H7 (cell line): ENCODE measurements around the gene FAM151A. TPM values are rescaled to one million over a fixed set of nuclear protein-coding genes. Genes with fewer than 3 reads are reported as not detected.

Source experiments
- DNase-seq: peaks from one replicate; pipeline ENCODE4 v3.0.0; 2012
- H3K27me3 ChIP-seq: 2 replicates; pipeline ENCODE4 v1.6.0; 2011; ENCODE audit warnings: mild to moderate bottlenecking, low read length; ENCODE audit not compliant: control insufficient read depth, insufficient read depth
- H3K36me3 ChIP-seq: replicated peaks from 2 replicates; pipeline ENCODE4 v1.5.1; 2011; ENCODE audit warnings: low read length; ENCODE audit not compliant: control insufficient read depth, insufficient read depth
- H3K4me3 ChIP-seq: 2 replicates; pipeline ENCODE4 v1.5.1; 2011; ENCODE audit warnings: low read depth, mild to moderate bottlenecking, control low read depth, low read length, moderate library complexity; ENCODE audit not compliant: insufficient read depth
- total RNA-seq: library from RNA; depleted of rRNA; stranded (reverse); fragments of >200 nt; shearing (Covaris generic); gene quantifications from 2 replicates; pipeline ENCODE4 v1.2.3, GENCODE V29; 2014; rRNA removed

FAM151A gene
- total RNA-seq, 1 experiment from 2014 or later, result not detected

GRCh38 chr1:54566438-54567141 is 56.7 kb downstream of the FAM151A start:
- no peaks in the 10 kb centered on the region for H3K36me3 ChIP-seq
- H3K4me3 ChIP-seq, result no peak overlapping the region; the same call in 1 of the 2 replicates

GRCh38 chr1:54565113-54565501 is 58.2 kb downstream of the FAM151A start:
- Histone ChIP-seq H3K4me3 (no peak overlapping the region), H3K36me3 (no peaks in the 10 kb centered on the region), H3K27me3 (no peaks in the 10 kb centered on the region)
- no peak for DNase-seq

More at GRCh38 chr1:54566438-54567141, 56.7 kb downstream of the FAM151A start:
- DNase-seq, result no peak
- no peaks in the 10 kb centered on the region for H3K27me3 ChIP-seq

DNA sequence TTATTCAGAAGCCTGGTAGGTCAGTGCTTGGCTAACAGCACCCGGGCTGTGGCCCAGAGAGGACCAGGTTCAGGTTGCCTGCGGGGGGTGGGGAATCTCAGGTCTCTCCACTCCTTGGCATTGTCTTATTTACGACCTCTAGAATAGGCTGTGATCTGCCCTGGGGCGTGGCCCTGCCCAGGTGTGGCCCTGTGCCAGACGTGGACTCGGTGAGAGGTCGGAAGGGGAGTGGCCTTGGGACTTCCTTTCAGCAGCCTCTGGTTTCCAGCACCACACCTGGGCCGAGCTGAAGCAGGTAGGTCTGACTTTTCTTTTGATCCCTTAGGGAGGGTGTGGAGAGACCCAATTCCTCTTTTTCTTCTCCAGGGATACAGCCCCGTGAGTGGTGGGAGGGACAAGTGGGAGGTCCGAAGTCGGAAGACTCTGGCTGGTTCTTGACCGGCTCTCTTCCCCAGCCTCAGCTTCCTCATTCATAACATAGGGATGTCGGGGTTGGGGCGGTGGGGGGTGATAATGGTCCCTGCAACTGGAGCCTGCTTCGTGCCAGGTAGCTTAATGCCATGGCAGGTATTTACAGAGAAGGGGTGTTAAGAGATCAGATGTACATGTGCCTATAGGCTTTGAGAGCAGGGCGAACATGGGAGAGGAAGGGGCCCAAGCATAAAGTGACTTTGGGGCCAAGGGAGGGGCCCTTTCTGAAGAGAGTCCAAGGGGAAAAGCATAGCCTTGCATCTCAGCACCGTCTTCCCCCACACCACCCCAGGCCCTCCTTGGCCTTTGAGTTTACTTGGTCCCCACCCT is 58.8 kb downstream of the FAM151A start:
- DNase-seq, result no peak
- no peak overlapping the region for H3K4me3 ChIP-seq
- no peaks in the 10 kb centered on the region for H3K36me3 ChIP-seq
- no peaks in the 10 kb centered on the region for H3K27me3 ChIP-seq

DNA sequence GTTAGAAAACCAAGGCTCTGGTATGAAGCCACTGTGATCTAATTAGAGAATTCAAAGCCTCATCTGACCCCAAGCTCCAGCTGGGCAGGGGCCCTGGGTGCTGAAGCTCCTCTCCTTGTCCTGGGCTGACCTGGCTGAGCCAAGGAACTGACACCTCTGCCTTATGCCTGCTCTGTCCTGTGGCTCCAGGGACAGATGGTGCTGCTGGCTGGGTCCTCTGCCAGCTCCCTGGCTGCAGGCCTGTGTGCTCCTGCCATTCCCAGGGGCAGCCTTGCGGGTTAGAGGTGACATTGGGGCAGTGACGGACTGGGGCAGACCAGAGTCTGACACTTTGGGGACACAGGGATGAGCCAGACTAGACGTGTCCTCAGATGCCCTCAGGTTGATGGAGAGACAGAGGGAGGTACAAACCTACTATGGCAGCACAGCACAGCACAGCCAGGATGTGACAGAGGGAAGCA is 63.5 kb downstream of the FAM151A start:
- DNase-seq, result peak; percentile 26
- Histone ChIP-seq H3K4me3 (no peak overlapping the region), H3K27me3 (no peaks in the 10 kb centered on the region), H3K36me3 (no peaks in the 10 kb centered on the region)

Other genes starting within 250 kb of the FAM151A start
- gene SSBP3, start 217.1 kb downstream of the FAM151A start, total RNA-seq, result 98.0 and 109 TPM in 2 replicates
- 5.0 and 5.4 TPM in 2 replicates for gene ACOT11, start 75.3 kb downstream of the FAM151A start, total RNA-seq
- 0.03 and 0.18 TPM in 2 replicates for gene MROH7, start 18.3 kb upstream of the FAM151A start, total RNA-seq
- gene TTC4, start 92.3 kb upstream of the FAM151A start, total RNA-seq, result 35.8 and 37.3 TPM in 2 replicates
- gene PARS2, start 141.0 kb upstream of the FAM151A start, total RNA-seq, result 25.2 and 27.9 TPM in 2 replicates
- 0.92 and 1.2 TPM in 2 replicates for gene TTC22, start 177.8 kb upstream of the FAM151A start, total RNA-seq